Measurements from ENCODE around the gene COMMD9.

The COMMD9 gene

DNA sequence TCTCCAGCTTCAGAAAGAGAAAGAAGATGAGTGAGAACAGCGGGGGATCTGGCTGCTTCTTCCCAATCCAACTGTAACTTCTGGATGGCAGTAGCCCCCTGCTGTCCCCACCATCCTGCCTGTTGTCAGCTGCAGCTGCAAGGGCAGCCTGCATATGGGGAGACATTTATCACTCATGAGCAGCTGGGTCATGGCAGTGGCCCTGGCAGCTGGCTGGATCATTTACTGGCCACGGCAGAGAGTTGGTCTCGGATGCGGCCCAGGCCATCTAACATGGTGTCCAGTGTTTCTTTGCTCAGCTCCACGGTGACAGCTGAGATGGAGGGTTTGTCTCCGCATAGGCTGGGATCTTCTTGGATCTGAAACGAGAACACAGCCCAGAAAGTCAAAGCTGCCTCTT lies 14.8 kb downstream of the COMMD9 start:
- H3K4me3 ChIP-seq (ENCODE audit: low read depth, low read length) = no peak overlapping the region
- H2BK120ac ChIP-seq (ENCODE audit: insufficient read depth, low read length, poor library complexity) = no peak overlapping the region
- WGBS (ENCODE audit: extremely low coverage, insufficient coverage, insufficient read length) = no CpG with 5 or more reads among the region's 7 CpGs

DNA sequence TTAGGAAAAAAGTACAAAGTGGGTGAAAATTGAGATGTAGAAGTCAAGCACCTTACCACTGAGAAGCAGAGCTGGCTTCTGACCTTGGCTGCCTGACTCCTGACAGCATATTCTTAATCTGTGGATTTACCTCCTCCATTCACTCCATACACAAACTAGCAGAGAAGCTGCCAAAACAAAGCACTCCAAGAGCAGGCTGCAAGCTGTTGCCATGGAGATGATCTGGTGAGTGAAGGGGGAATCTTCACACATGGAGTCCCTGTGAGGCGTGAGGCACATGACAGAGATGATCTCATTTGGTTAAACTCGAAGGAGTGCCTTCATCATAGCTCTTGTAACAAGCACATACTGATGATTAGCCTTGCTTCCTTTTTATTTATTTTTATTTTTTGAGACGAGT lies 16.1 kb downstream of the COMMD9 start:
- no peak overlapping the region for H2AFZ ChIP-seq (ENCODE audit: insufficient read depth, low read length, poor library complexity)
- no peak overlapping the region for H3K14ac ChIP-seq (ENCODE audit: low read length)
- no peak overlapping the region for H4K12ac ChIP-seq (ENCODE audit: low read depth, low read length)
- no peak overlapping the region for H2AK5ac ChIP-seq (ENCODE audit: low read length)
- DNase-seq = no peak
- H3K79me1 ChIP-seq (ENCODE audit: low read length) = no peaks in the 10 kb centered on the region
- no peak overlapping the region for H2BK12ac ChIP-seq (ENCODE audit: low read length)
- H3K4me2 ChIP-seq (ENCODE audit: low read length) = no peak overlapping the region
- H2BK120ac ChIP-seq (ENCODE audit: insufficient read depth, low read length, poor library complexity) = no peak overlapping the region
- H3K27me3 ChIP-seq (ENCODE audit: insufficient read depth, low read length) = no peaks in the 10 kb centered on the region
- H3K4ac ChIP-seq (ENCODE audit: low read depth, low read length) = no peak overlapping the region
- no peaks in the 10 kb centered on the region for H3K79me2 ChIP-seq (ENCODE audit: control insufficient read depth, insufficient read depth, low read length, poor library complexity)
- H4K91ac ChIP-seq (ENCODE audit: low read depth, low read length) = no peak overlapping the region
- no peak overlapping the region for H3K18ac ChIP-seq (ENCODE audit: low read length)
- peaks cover 2 to 3% of the 10 kb centered on the region in 2 experiments for H3K4me1 ChIP-seq (ENCODE audit: control insufficient read depth in 1 of 2, insufficient read depth in 2 of 2, low read length in 2 of 2)
- WGBS (ENCODE audit: extremely low coverage, insufficient coverage, insufficient read length) = no CpG with 5 or more reads among the region's 3 CpGs
- H3K4me3 ChIP-seq (ENCODE audit: low read depth, low read length) = no peak overlapping the region
- H2BK5ac ChIP-seq (ENCODE audit: low read depth, low read length, poor library complexity) = no peak overlapping the region
- no peak overlapping the region for H4K8ac ChIP-seq (ENCODE audit: low read depth, low read length)
- no peak overlapping the region for H3K23ac ChIP-seq (ENCODE audit: low read length)
- H3K27ac ChIP-seq (ENCODE audit: low read depth, low read length) = no peak overlapping the region
- H3K36me3 ChIP-seq (ENCODE audit: control insufficient read depth in 1 of 2, insufficient read depth in 2 of 2, low read length in 2 of 2) = peaks cover 10 to 14% of the 10 kb centered on the region in 2 experiments
- H3K9me3 ChIP-seq (ENCODE audit: insufficient read depth, low read depth, low read length) = peaks cover 5% of the 10 kb centered on the region
- H3K9ac ChIP-seq (ENCODE audit: low read length) = no peak overlapping the region

More for the DNA sequence above, 14.8 kb downstream of the COMMD9 start:
- Histone ChIP-seq H3K27ac (ENCODE audit: low read depth, low read length) (no peak overlapping the region), H4K8ac (ENCODE audit: low read depth, low read length) (no peak overlapping the region), H3K4me1 (ENCODE audit: control insufficient read depth in 1 of 2, insufficient read depth in 2 of 2, low read length in 2 of 2) (peaks cover 2 to 3% of the 10 kb centered on the region in 2 experiments), H3K18ac (ENCODE audit: low read length) (no peak overlapping the region), H3K36me3 (ENCODE audit: control insufficient read depth in 1 of 2, insufficient read depth in 2 of 2, low read length in 2 of 2) (peaks cover 12 to 14% of the 10 kb centered on the region in 2 experiments), H2AK5ac (ENCODE audit: low read length) (no peak overlapping the region), H3K79me1 (ENCODE audit: low read length) (no peaks in the 10 kb centered on the region), H3K9me3 (ENCODE audit: insufficient read depth, low read depth, low read length) (peaks cover 5% of the 10 kb centered on the region), H4K12ac (ENCODE audit: low read depth, low read length) (no peak overlapping the region), H3K79me2 (ENCODE audit: control insufficient read depth, insufficient read depth, low read length, poor library complexity) (no peaks in the 10 kb centered on the region), H3K9ac (ENCODE audit: low read length) (no peak overlapping the region), H2BK12ac (ENCODE audit: low read length) (no peak overlapping the region), H3K27me3 (ENCODE audit: insufficient read depth, low read length) (no peaks in the 10 kb centered on the region), H3K4ac (ENCODE audit: low read depth, low read length) (no peak overlapping the region), H3K14ac (ENCODE audit: low read length) (no peak overlapping the region), H2BK5ac (ENCODE audit: low read depth, low read length, poor library complexity) (no peak overlapping the region), H2AFZ (ENCODE audit: insufficient read depth, low read length, poor library complexity) (no peak overlapping the region), H4K91ac (ENCODE audit: low read depth, low read length) (no peak overlapping the region), H3K4me2 (ENCODE audit: low read length) (no peak overlapping the region), H3K23ac (ENCODE audit: low read length) (no peak overlapping the region)
- no peak for DNase-seq

DNA sequence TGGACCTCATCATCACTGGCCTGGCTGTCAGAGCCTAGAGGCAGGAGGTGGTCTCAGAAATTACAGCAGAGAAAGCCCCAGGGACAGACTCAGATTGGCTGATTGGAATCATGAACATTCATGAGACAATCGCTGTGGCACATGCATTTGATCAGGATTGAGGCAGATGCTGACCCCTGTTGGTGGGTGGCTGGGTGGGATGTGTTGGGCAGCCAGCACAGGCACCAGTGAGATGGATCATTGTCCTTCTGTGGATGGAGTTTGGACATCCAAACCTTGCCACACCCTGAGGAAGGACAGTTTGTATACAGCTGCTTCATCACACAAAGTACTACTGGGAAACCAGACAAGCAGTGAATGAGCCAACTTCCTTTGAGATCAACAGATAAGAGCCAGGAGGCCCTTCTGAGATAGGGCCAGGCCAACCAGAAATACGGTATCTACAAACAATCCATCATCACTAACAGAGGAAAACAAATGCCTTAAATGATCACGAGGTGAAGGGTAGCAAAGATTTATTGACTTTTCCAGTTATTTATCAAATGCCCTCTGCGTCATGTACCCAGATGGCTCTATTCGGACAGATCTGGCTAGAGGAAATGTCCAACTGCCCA lies 17.3 kb downstream of the COMMD9 start:
- H3K36me3 ChIP-seq (ENCODE audit: control insufficient read depth in 1 of 2, insufficient read depth in 2 of 2, low read length in 2 of 2) = peaks cover 10 to 14% of the 10 kb centered on the region in 2 experiments
- no peaks in the 10 kb centered on the region for H3K79me1 ChIP-seq (ENCODE audit: low read length)
- H2BK120ac ChIP-seq (ENCODE audit: insufficient read depth, low read length, poor library complexity) = no peak overlapping the region
- H3K18ac ChIP-seq (ENCODE audit: low read length) = no peak overlapping the region
- no peak overlapping the region for H4K91ac ChIP-seq (ENCODE audit: low read depth, low read length)
- H3K27me3 ChIP-seq (ENCODE audit: insufficient read depth, low read length) = no peaks in the 10 kb centered on the region
- no peak overlapping the region for H3K4me3 ChIP-seq (ENCODE audit: low read depth, low read length)
- H4K8ac ChIP-seq (ENCODE audit: low read depth, low read length) = no peak overlapping the region
- peaks cover 2 to 3% of the 10 kb centered on the region in 2 experiments for H3K4me1 ChIP-seq (ENCODE audit: control insufficient read depth in 1 of 2, insufficient read depth in 2 of 2, low read length in 2 of 2)
- peaks cover 5% of the 10 kb centered on the region for H3K9me3 ChIP-seq (ENCODE audit: insufficient read depth, low read depth, low read length)
- no peak overlapping the region for H3K27ac ChIP-seq (ENCODE audit: low read depth, low read length)
- H2BK12ac ChIP-seq (ENCODE audit: low read length) = no peak overlapping the region
- no peak overlapping the region for H2BK5ac ChIP-seq (ENCODE audit: low read depth, low read length, poor library complexity)
- no peak overlapping the region for H2AK5ac ChIP-seq (ENCODE audit: low read length)
- no peak overlapping the region for H3K14ac ChIP-seq (ENCODE audit: low read length)
- peak in 1 of 2 donors; percentile 19 for DNase-seq
- H3K79me2 ChIP-seq (ENCODE audit: control insufficient read depth, insufficient read depth, low read length, poor library complexity) = no peaks in the 10 kb centered on the region
- no CpG with 5 or more reads among the region's 5 CpGs for WGBS (ENCODE audit: extremely low coverage, insufficient coverage, insufficient read length)
- no peak overlapping the region for H4K12ac ChIP-seq (ENCODE audit: low read depth, low read length)
- H3K23ac ChIP-seq (ENCODE audit: low read length) = peak overlapping the region; percentile 54
- no peak overlapping the region for H3K9ac ChIP-seq (ENCODE audit: low read length)
- no peak overlapping the region for H2AFZ ChIP-seq (ENCODE audit: insufficient read depth, low read length, poor library complexity)
- no peak overlapping the region for H3K4me2 ChIP-seq (ENCODE audit: low read length)
- H3K4ac ChIP-seq (ENCODE audit: low read depth, low read length) = no peak overlapping the region

DNA sequence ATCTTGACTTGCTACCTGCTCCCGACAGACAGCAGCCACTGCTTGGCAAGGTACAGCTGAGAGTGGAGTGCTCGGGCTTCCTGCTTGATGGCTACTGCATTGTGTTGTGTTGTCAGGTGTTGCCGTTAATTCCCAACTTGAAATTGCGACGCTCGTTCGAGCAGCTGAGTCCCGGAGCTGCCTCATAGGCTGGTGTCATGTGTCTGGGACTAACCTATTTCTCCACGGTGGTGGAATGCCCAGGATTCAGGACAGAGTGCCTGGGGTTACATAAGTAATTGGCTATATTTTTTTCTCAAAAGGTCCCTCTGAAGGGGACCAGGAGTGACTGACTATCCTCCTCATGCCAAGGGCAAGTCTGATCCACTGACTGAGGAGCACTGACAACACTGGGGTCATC lies 18.5 kb downstream of the COMMD9 start:
- no peak overlapping the region for H4K12ac ChIP-seq (ENCODE audit: low read depth, low read length)
- no peak overlapping the region for H3K14ac ChIP-seq (ENCODE audit: low read length)
- H3K79me2 ChIP-seq (ENCODE audit: control insufficient read depth, insufficient read depth, low read length, poor library complexity) = no peaks in the 10 kb centered on the region
- no peak overlapping the region for H2BK120ac ChIP-seq (ENCODE audit: insufficient read depth, low read length, poor library complexity)
- H3K9ac ChIP-seq (ENCODE audit: low read length) = no peak overlapping the region
- H4K8ac ChIP-seq (ENCODE audit: low read depth, low read length) = no peak overlapping the region
- no peak overlapping the region for H3K27ac ChIP-seq (ENCODE audit: low read depth, low read length)
- H3K23ac ChIP-seq (ENCODE audit: low read length) = no peak overlapping the region
- H3K4ac ChIP-seq (ENCODE audit: low read depth, low read length) = no peak overlapping the region
- no peak overlapping the region for H2BK5ac ChIP-seq (ENCODE audit: low read depth, low read length, poor library complexity)
- H3K4me1 ChIP-seq (ENCODE audit: control insufficient read depth in 1 of 2, insufficient read depth in 2 of 2, low read length in 2 of 2) = peaks cover 2 to 5% of the 10 kb centered on the region in 2 experiments
- H2AFZ ChIP-seq (ENCODE audit: insufficient read depth, low read length, poor library complexity) = no peak overlapping the region
- no peak overlapping the region for H2BK12ac ChIP-seq (ENCODE audit: low read length)
- WGBS (ENCODE audit: extremely low coverage, insufficient coverage, insufficient read length) = no CpG with 5 or more reads among the region's 9 CpGs
- peaks cover 5% of the 10 kb centered on the region for H3K9me3 ChIP-seq (ENCODE audit: insufficient read depth, low read depth, low read length)
- H3K4me3 ChIP-seq (ENCODE audit: low read depth, low read length) = no peak overlapping the region
- no peak overlapping the region for H2AK5ac ChIP-seq (ENCODE audit: low read length)
- H3K36me3 ChIP-seq (ENCODE audit: control insufficient read depth in 1 of 2, insufficient read depth in 2 of 2, low read length in 2 of 2) = peaks cover 8 to 14% of the 10 kb centered on the region in 2 experiments
- no peak overlapping the region for H3K18ac ChIP-seq (ENCODE audit: low read length)
- peaks cover 2% of the 10 kb centered on the region for H3K79me1 ChIP-seq (ENCODE audit: low read length)
- no peak for DNase-seq
- no peak overlapping the region for H3K4me2 ChIP-seq (ENCODE audit: low read length)
- H4K91ac ChIP-seq (ENCODE audit: low read depth, low read length) = no peak overlapping the region
- H3K27me3 ChIP-seq (ENCODE audit: insufficient read depth, low read length) = no peaks in the 10 kb centered on the region

Data from trophoblast cell (in vitro differentiated cells and primary cell).